IMR-90 (cell line): ENCODE data around the gene DNTTIP2. TPM values are rescaled to one million over a fixed set of nuclear protein-coding genes. Genes with fewer than 3 reads are reported as not detected.
A peak's percentile ranks its signal among the peaks of the same experiment; 100 is the strongest.

Experiments
- ATAC-seq: fragments of 200-7000 bp; cut with Tn5 transposase; 2 replicates; pipeline ENCODE4 v1.9.1; 2020; ENCODE audit warnings: low read depth, mild to moderate bottlenecking, moderate library complexity
- BruUV-seq: library from RNA; stranded (reverse); fragments of 400-500 nt; replicated peaks from 2 replicates; lab custom pipeline; 2021; lab: Mats Ljungman, UMichigan
- CTCF ChIA-PET: fragments of 300-600 bp; formaldehyde crosslinking; extraction: SDS; loops from one replicate; lab custom pipeline; 2021; ENCODE audit warnings: antibody characterized with exemption; lab: Yijun Ruan, JAX
- POLR2A ChIA-PET: fragments of 300-600 bp; sonication (Branson Sonifier 250); formaldehyde crosslinking; loops from one replicate; lab custom pipeline; 2022; ENCODE audit warnings: antibody characterized with exemption; ENCODE audit not compliant: unreplicated experiment; lab: Charles Lee
- DNase-seq: peaks from one replicate; pipeline ENCODE4 v3.0.0; 2013
- H2AFZ ChIP-seq: replicated peaks from 2 replicates; pipeline ENCODE3; 2013; ENCODE audit warnings: low read length, mild to moderate bottlenecking; ENCODE audit not compliant: poor library complexity
- H2AK5ac ChIP-seq: 2 replicates; pipeline ENCODE4 v1.6.1; 2013; ENCODE audit warnings: low read depth, low read length, inconsistent platforms
- H2AK9ac ChIP-seq: replicated peaks from 2 replicates; pipeline ENCODE3; 2013; ENCODE audit warnings: mild to moderate bottlenecking, low read depth, low read length, moderate library complexity; ENCODE audit not compliant: poor library complexity
- H2BK120ac ChIP-seq: 2 replicates; pipeline ENCODE4 v1.6.1; 2013; ENCODE audit warnings: low read depth, low read length, inconsistent platforms
- H2BK15ac ChIP-seq: 3 replicates; pipeline ENCODE4 v1.6.1; 2013; ENCODE audit warnings: low read depth, low read length, inconsistent platforms
- H2BK20ac ChIP-seq: 2 replicates; pipeline ENCODE4 v1.6.1; 2013; ENCODE audit warnings: low read depth, mild to moderate bottlenecking, inconsistent platforms, low read length, moderate library complexity
- H2BK5ac ChIP-seq: 2 replicates; pipeline ENCODE4 v1.6.1; 2013; ENCODE audit warnings: mild to moderate bottlenecking, low read depth, low read length, inconsistent platforms; ENCODE audit not compliant: poor library complexity, severe bottlenecking
- H3K14ac ChIP-seq: replicated peaks from 2 replicates; pipeline ENCODE4 v1.6.1; 2013; ENCODE audit warnings: low read depth, low read length, inconsistent platforms
- H3K18ac ChIP-seq: 2 replicates; pipeline ENCODE4 v1.6.1; 2013; ENCODE audit warnings: low read depth, low read length, control low read depth
- H3K23ac ChIP-seq: 2 replicates; pipeline ENCODE4 v1.6.1; 2013; ENCODE audit warnings: low read depth, low read length, inconsistent platforms
- H3K27ac ChIP-seq: 2 replicates; pipeline ENCODE4 v1.5.1; 2013; ENCODE audit warnings: mild to moderate bottlenecking, control low read depth, low read length; ENCODE audit not compliant: insufficient read depth
- H3K27me3 ChIP-seq: 2 replicates; pipeline ENCODE4 v1.6.1; 2013; ENCODE audit warnings: low read length; ENCODE audit not compliant: control insufficient read depth, insufficient read depth
- H3K36me3 ChIP-seq: 2 replicates; pipeline ENCODE4 v1.6.1; 2013; ENCODE audit warnings: low read length, mixed read lengths; ENCODE audit not compliant: control insufficient read depth, insufficient read depth
- H3K4ac ChIP-seq: 2 replicates; pipeline ENCODE4 v1.6.1; 2013; ENCODE audit warnings: low read depth, low read length, inconsistent platforms
- H3K4me1 ChIP-seq: 2 replicates; pipeline ENCODE4 v1.6.1; 2013; ENCODE audit warnings: low read length, mixed read lengths; ENCODE audit not compliant: control insufficient read depth, insufficient read depth
- H3K4me2 ChIP-seq: 2 replicates; pipeline ENCODE4 v1.6.1; 2013; ENCODE audit warnings: low read depth, mild to moderate bottlenecking, control low read depth, low read length, moderate library complexity
- H3K4me3 ChIP-seq: 2 replicates; pipeline ENCODE4 v1.5.1; 2013; ENCODE audit warnings: low read depth, mild to moderate bottlenecking, control low read depth, low read length, moderate library complexity; ENCODE audit not compliant: insufficient read depth
- H3K56ac ChIP-seq: 2 replicates; pipeline ENCODE4 v1.6.1; 2013; ENCODE audit warnings: low read length, inconsistent platforms; ENCODE audit not compliant: insufficient read depth; ENCODE audit errors: extremely low read depth
- H3K79me1 ChIP-seq, 2 experiments: 2 replicates each; pipeline ENCODE4 v1.6.1; 2013; ENCODE audit warnings: low read length in 2 of 2, inconsistent platforms in 1 of 2, low read depth in 1 of 2
- H3K9ac ChIP-seq: 2 replicates; pipeline ENCODE4 v1.6.1; 2013; ENCODE audit warnings: low read depth, low read length, control low read depth
- H3K9me1 ChIP-seq: 2 replicates; pipeline ENCODE4 v1.6.1; 2013; ENCODE audit warnings: low read length, inconsistent platforms; ENCODE audit not compliant: insufficient read depth
- H3K9me3 ChIP-seq: 2 replicates; pipeline ENCODE4 v1.6.1; 2013; ENCODE audit warnings: low read length; ENCODE audit not compliant: control insufficient read depth, insufficient read depth
- H4K20me1 ChIP-seq: 2 replicates; pipeline ENCODE4 v1.6.1; 2013; ENCODE audit warnings: low read length, inconsistent platforms; ENCODE audit not compliant: insufficient read depth
- H4K5ac ChIP-seq: 2 replicates; pipeline ENCODE4 v1.6.1; 2013; ENCODE audit warnings: mild to moderate bottlenecking, low read depth, low read length, control low read depth
- H4K8ac ChIP-seq, 2 experiments: 2 replicates each; pipeline ENCODE4 v1.6.1; 2013; ENCODE audit warnings: low read depth in 2 of 2, low read length in 2 of 2, control low read depth in 1 of 2, inconsistent platforms in 1 of 2
- H4K91ac ChIP-seq: 2 replicates; pipeline ENCODE4 v1.6.1; 2013; ENCODE audit warnings: low read depth, low read length, inconsistent platforms; ENCODE audit not compliant: insufficient read depth
- BHLHE40 ChIP-seq: fragments of 150-350 bp; IDR thresholded peaks from 2 replicates; pipeline ENCODE4 v1.6.1; 2016; ENCODE audit warnings: mild to moderate bottlenecking, low read depth, low read length
- CEBPB ChIP-seq: IDR thresholded peaks from 2 replicates; pipeline ENCODE4 v1.6.1; 2012; ENCODE audit warnings: low read depth, low read length, improper control_type of control experiment
- FOS ChIP-seq: fragments of 150-350 bp; IDR thresholded peaks from 2 replicates; pipeline ENCODE4 v1.6.1; 2016; ENCODE audit warnings: low read depth, low read length
- RCOR1 ChIP-seq: IDR thresholded peaks from 2 replicates; pipeline ENCODE4 v1.6.1; 2012; ENCODE audit warnings: mild to moderate bottlenecking, low read length, improper control_type of control experiment; ENCODE audit not compliant: insufficient replicate concordance
- RFX5 ChIP-seq: IDR thresholded peaks from 2 replicates; pipeline ENCODE4 v1.8.0; 2012; ENCODE audit warnings: low read depth, mild to moderate bottlenecking, low read length, moderate library complexity
- WGBS, 2 experiments: methylation state at CpG; one replicate each; pipeline versions ENCODE4 v1.1.5 to v1.1.7; 2013; ENCODE audit warnings: missing lambda C conversion rate in 2 of 2; ENCODE audit not compliant: insufficient read length in 1 of 2; ENCODE audit errors: extremely low coverage in 2 of 2; 5-methylcytosine and 5-hydroxymethylcytosine counted together
- dilution Hi-C: fragments of 300-500 bp; cut with HindIII; formaldehyde crosslinking; loops from one replicate; pipeline ENCODE4 v1.14.3; 2018; ENCODE audit warnings: low sequenced_read_pairs; ENCODE audit not compliant: unreplicated experiment
- in situ Hi-C: fragments of 300-500 bp; cut with MboI; formaldehyde crosslinking; loops from 3 replicates; pipeline ENCODE4 v1.14.3; 2019; ENCODE audit warnings: low sequenced_read_pairs, inconsistent platforms, mixed read lengths
- intact Hi-C: fragments of 100-400 bp; cut with micrococcal nuclease; formaldehyde crosslinking; loops from 2 replicates; pipeline ENCODE4 v1.10.0; 2022
- polyA plus RNA-seq, 3 experiments: library from polyadenylated mRNA; depleted of rRNA; stranded (reverse); fragments of >200 nt; gene quantifications; 2 replicates each; pipeline ENCODE4 v1.2.3, GENCODE V29; 2012; ENCODE audit warnings: low replicate concordance in 1 of 3
- total RNA-seq: library from RNA; depleted of rRNA; stranded (reverse); fragments of >200 nt; gene quantifications from 2 replicates; pipeline ENCODE4 v1.2.3, GENCODE V29; 2012
- TF ChIP-seq, protein P1 (sequence below): fragments of 150-350 bp; IDR thresholded peaks from 2 replicates; pipeline ENCODE4 v1.6.1; 2017; ENCODE audit warnings: mild to moderate bottlenecking, antibody characterized with exemption, low read length, low read depth
- TF ChIP-seq, protein P2 (sequence below): fragments of 150-350 bp; IDR thresholded peaks from 2 replicates; pipeline ENCODE4 v1.6.1; 2016; ENCODE audit warnings: low read depth, mild to moderate bottlenecking, low read length, moderate library complexity, borderline replicate concordance

Gene DNTTIP2
- total and polyA plus RNA-seq, 2 of the 4 experiments (the other 2 are of a cell fraction), result 14.2 to 24.4 TPM

DNA sequence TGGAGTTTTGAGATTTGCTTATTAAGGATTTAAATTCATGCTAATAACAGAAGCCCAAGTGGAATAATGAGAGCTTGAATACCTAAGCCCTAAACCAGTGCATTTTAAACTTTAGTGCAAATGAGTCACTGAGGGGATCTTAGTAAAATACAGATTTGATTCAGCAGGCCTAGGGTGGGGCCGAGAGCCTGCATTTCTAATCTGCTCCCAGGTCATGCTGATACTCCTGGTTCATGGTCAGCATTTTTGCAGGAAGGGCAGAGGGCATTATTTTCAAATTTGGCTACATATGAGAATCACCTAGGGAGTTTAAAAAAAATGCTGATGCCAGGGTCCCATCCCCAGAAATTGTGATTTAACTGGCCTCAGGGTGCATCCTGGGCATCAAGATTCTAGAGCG lies 39.3 kb downstream of the DNTTIP2 start:
- H2AK9ac ChIP-seq, result peak overlapping the region; percentile 51
- no peak overlapping the region for H2AK5ac ChIP-seq
- H3K4me3 ChIP-seq, result no peak overlapping the region
- no CpG with 5 or more reads among the region's 2 CpGs for WGBS, 2 experiments
- dilution Hi-C loops, result no loop called here
- intact Hi-C loops, result no loop called here
- H3K4ac ChIP-seq, result no peak overlapping the region
- ChIA-PET POLR2A (no interaction called here), CTCF (interaction anchor here (1.0 to 1.7 kb wide), 3 partner anchors 23 to 210 kb away, joined by 5 read pairs; no protein-coding TSS in a partner anchor)
- H3K27me3 ChIP-seq, result no peaks in the 10 kb centered on the region
- in situ Hi-C loops, result loop anchor here (5.0 to 10.0 kb wide), 2 partner anchors 392 to 535 kb away; partner anchors contain the start of gene FNBP1L
- H3K36me3 ChIP-seq, result no peaks in the 10 kb centered on the region
- BruUV-seq, result no TSS peak
- no peak overlapping the region for H3K9ac ChIP-seq
- no peak overlapping the region for H4K5ac ChIP-seq
- peaks cover 10% of the 10 kb centered on the region; the same call in 1 of the 2 replicates for H3K9me1 ChIP-seq
- peaks cover 5% of the 10 kb centered on the region; the same call in 1 of the 2 replicates for H3K4me1 ChIP-seq
- no peak overlapping the region for H2BK20ac ChIP-seq
- no peaks in the 10 kb centered on the region for H3K9me3 ChIP-seq
- H3K18ac ChIP-seq, result no peak overlapping the region
- no peak overlapping the region for H2BK5ac ChIP-seq
- no peaks in the 10 kb centered on the region for H4K20me1 ChIP-seq
- ATAC-seq, result peak; percentile 25; the same call in 1 of the 2 replicates
- H4K8ac ChIP-seq, result no peak overlapping the region
- no peak overlapping the region; the same call in 1 of the 2 replicates for H3K23ac ChIP-seq
- no peak for TF ChIP-seq CEBPB
- TF ChIP-seq FOS, result no peak
- TF ChIP-seq, protein P1, sequence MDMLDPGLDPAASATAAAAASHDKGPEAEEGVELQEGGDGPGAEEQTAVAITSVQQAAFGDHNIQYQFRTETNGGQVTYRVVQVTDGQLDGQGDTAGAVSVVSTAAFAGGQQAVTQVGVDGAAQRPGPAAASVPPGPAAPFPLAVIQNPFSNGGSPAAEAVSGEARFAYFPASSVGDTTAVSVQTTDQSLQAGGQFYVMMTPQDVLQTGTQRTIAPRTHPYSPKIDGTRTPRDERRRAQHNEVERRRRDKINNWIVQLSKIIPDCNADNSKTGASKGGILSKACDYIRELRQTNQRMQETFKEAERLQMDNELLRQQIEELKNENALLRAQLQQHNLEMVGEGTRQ, result no peak
- no peak for TF ChIP-seq RCOR1
- no peak for TF ChIP-seq BHLHE40
- TF ChIP-seq, protein P2, sequence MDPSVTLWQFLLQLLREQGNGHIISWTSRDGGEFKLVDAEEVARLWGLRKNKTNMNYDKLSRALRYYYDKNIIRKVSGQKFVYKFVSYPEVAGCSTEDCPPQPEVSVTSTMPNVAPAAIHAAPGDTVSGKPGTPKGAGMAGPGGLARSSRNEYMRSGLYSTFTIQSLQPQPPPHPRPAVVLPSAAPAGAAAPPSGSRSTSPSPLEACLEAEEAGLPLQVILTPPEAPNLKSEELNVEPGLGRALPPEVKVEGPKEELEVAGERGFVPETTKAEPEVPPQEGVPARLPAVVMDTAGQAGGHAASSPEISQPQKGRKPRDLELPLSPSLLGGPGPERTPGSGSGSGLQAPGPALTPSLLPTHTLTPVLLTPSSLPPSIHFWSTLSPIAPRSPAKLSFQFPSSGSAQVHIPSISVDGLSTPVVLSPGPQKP, result no peak
- TF ChIP-seq RFX5, result no peak
- H2BK120ac ChIP-seq, result no peak overlapping the region; the same call in 1 of the 2 replicates
- H2BK15ac ChIP-seq, result 0 out of 3 replicates have a peak overlapping the region, but pooled peaks have one; percentile 11
- no peak overlapping the region for H4K91ac ChIP-seq
- H3K79me1 ChIP-seq, result no peaks in the 10 kb centered on the region
- H3K14ac ChIP-seq, result no peak overlapping the region
- H3K27ac ChIP-seq, result no peak overlapping the region
- peak; percentile 15 for DNase-seq
- no peak overlapping the region for H3K4me2 ChIP-seq
- H3K56ac ChIP-seq, result no peak overlapping the region
- no peak overlapping the region for H2AFZ ChIP-seq
